RWPE2 (cell line): ENCODE results near the gene MEIOSIN.

Source experiments
- ATAC-seq: fragments of 200-7000 bp; cut with Tn5 transposase; 3 replicates; pipeline ENCODE4 v1.9.1; 2021; ENCODE audit warnings: low read depth
- DNase-seq: peaks from one replicate; pipeline ENCODE4 v3.0.0-alpha.2; 2020; ENCODE audit warnings: low spot score
- H3K27ac ChIP-seq: fragments of 450-650 bp; 2 replicates; pipeline ENCODE4 v1.5.1; 2017; ENCODE audit warnings: mild to moderate bottlenecking; ENCODE audit not compliant: poor library complexity, severe bottlenecking
- H3K27me3 ChIP-seq: fragments of 250-450 bp; sonication (Bioruptor Pico); 2 replicates; pipeline ENCODE4 v1.5.1; 2021; ENCODE audit warnings: mild to moderate bottlenecking, moderate library complexity; ENCODE audit not compliant: insufficient read depth, poor library complexity, severe bottlenecking
- H3K36me3 ChIP-seq: fragments of 250-450 bp; sonication (Bioruptor Pico); 2 replicates; pipeline ENCODE4 v1.5.1; 2020; ENCODE audit warnings: low read depth, mild to moderate bottlenecking, moderate library complexity
- H3K4me1 ChIP-seq: fragments of 250-450 bp; sonication (Bioruptor Pico); 2 replicates; pipeline ENCODE4 v1.5.1; 2021; ENCODE audit warnings: mild to moderate bottlenecking, moderate library complexity; ENCODE audit not compliant: insufficient read depth, poor library complexity, severe bottlenecking
- H3K4me3 ChIP-seq: fragments of 250-450 bp; sonication (Bioruptor Pico); 2 replicates; pipeline ENCODE4 v1.5.1; 2021; ENCODE audit warnings: mild to moderate bottlenecking, moderate library complexity; ENCODE audit not compliant: severe bottlenecking
- H3K9me3 ChIP-seq: fragments of 250-450 bp; sonication (Bioruptor Pico); 2 replicates; pipeline ENCODE4 v1.5.1; 2021; ENCODE audit warnings: mild to moderate bottlenecking, moderate library complexity; ENCODE audit not compliant: severe bottlenecking
- TF ChIP-seq, protein P1 (sequence below): fragments of 450-650 bp; IDR thresholded peaks from one replicate; pipeline ENCODE4 v1.5.1; 2017; ENCODE audit warnings: mild to moderate bottlenecking, moderate library complexity; ENCODE audit not compliant: poor library complexity, severe bottlenecking

MEIOSIN gene

DNA sequence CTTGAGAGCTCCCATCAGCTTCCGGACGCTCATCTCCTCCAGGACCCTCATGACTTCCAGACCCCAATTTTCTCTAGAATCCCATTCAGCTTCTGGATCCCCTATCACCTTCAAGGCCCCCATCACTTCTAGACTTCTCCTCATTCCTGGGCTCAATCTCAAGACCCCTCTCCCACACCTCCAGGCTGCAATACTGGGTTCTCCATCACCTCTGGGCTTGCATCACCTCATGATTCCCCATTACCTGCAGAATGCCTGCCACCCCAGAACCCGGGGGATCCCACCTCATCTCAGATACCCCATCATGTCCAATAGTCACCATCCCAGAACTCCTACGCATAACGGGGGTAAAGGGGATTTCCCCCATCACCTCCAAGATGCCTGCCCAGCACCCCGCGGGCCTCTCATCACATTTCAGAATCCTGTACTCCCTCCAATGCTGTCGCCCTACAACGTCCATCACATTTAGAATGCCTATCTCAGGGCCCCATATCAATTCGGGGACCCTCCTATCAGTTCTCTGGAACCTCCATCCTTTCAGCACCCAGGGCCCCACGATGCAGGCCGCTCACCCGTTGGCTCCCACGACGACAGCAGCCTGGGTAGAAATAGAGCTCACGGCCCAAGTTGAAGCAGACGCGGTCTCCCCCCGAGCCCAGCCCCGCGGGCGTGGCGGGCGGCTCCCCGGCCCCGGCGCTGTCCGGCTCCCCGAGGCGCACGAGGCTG is 58.7 kb downstream of the MEIOSIN start:
- no peak for DNase-seq
- H3K27ac ChIP-seq = peak overlapping the region; percentile 70
- TF ChIP-seq, protein P1, sequence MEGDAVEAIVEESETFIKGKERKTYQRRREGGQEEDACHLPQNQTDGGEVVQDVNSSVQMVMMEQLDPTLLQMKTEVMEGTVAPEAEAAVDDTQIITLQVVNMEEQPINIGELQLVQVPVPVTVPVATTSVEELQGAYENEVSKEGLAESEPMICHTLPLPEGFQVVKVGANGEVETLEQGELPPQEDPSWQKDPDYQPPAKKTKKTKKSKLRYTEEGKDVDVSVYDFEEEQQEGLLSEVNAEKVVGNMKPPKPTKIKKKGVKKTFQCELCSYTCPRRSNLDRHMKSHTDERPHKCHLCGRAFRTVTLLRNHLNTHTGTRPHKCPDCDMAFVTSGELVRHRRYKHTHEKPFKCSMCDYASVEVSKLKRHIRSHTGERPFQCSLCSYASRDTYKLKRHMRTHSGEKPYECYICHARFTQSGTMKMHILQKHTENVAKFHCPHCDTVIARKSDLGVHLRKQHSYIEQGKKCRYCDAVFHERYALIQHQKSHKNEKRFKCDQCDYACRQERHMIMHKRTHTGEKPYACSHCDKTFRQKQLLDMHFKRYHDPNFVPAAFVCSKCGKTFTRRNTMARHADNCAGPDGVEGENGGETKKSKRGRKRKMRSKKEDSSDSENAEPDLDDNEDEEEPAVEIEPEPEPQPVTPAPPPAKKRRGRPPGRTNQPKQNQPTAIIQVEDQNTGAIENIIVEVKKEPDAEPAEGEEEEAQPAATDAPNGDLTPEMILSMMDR = no peak

DNA sequence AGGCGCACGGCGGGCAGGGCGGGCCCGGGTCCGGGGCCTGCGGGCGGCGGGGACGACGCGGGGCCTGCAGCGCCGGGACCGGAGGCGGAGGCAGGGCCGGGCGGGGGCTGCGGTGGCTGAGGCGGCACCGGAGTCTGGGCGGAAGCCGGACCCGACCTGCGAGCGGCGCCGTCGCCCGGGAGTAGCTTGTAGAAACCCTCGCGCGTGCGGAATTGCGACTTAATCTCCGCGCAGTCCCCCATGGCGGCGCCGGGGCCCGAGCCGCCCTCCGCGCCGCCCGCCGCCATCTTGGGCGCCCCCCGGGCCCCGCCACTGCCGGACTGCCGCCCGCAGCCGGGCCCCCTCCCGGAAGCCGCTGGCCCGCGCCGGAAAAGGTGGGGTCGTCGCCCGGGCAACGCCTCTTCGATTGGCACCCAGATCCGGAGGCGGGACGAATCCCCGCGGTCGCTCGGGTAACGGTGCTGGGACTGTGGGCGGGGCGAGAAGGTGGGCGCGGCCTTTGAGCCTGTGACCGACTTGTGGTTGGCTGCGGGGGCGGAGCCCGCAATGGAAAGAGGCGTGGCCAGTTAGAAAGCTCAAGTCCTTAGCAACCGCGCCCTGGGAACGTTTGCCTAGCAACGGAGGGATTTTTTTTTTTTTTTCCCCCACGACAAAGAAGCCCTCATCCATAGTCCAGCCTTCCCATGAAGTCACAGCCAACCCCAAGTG is 59.4 kb downstream of the MEIOSIN start, which contains the start of gene DMWD:
Gene DMWD, minus strand, starts transcription at position 376 of the 708 bp plus-strand sequence. Its CDS starts 89 bp downstream, at position 287.
- Histone ChIP-seq H3K36me3 (peaks cover 27% of the 10 kb centered on the region), H3K27me3 (no peaks in the 10 kb centered on the region), H3K9me3 (no peaks in the 10 kb centered on the region), H3K4me1 (peaks cover 3% of the 10 kb centered on the region), H3K27ac (peak within 1 kb of the TSS; percentile 70), H3K4me3 (peak within 1 kb of the TSS; percentile 93)
- ATAC-seq = peak; percentile 94
- DNase-seq = peak; percentile 99
- TF ChIP-seq, protein P1 = no peak

More for the DNA sequence above, 58.7 kb downstream of the MEIOSIN start:
- no peak for ATAC-seq
- Histone ChIP-seq H3K4me3 (peak overlapping the region; percentile 93), H3K4me1 (peaks cover 3% of the 10 kb centered on the region), H3K9me3 (no peaks in the 10 kb centered on the region), H3K36me3 (peaks cover 30% of the 10 kb centered on the region), H3K27me3 (no peaks in the 10 kb centered on the region)

DNA sequence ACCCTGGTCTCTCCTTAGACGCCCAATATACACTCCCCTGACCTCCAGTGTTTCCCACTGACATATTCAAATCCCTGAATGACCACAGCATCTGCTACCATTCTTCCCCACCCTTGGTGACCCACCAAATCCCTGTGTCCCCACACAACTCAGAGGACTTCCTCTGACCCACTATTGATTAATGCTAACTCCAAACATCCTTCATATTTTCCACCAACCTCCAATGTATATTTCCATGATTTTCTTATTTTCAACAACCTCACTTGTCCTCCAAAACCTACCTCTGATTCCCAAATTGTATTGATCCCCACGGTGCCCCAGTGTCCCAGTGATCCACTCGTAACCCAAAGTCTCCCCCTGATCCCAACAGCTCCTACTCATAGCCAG is 59.9 kb downstream of the MEIOSIN start:
- Histone ChIP-seq H3K9me3 (no peaks in the 10 kb centered on the region), H3K4me3 (no peak overlapping the region), H3K36me3 (peaks cover 25% of the 10 kb centered on the region), H3K27me3 (no peaks in the 10 kb centered on the region), H3K4me1 (peaks cover 3% of the 10 kb centered on the region), H3K27ac (no peak overlapping the region)
- no peak for DNase-seq
- TF ChIP-seq, protein P1 = no peak
- ATAC-seq = no peak

DNA sequence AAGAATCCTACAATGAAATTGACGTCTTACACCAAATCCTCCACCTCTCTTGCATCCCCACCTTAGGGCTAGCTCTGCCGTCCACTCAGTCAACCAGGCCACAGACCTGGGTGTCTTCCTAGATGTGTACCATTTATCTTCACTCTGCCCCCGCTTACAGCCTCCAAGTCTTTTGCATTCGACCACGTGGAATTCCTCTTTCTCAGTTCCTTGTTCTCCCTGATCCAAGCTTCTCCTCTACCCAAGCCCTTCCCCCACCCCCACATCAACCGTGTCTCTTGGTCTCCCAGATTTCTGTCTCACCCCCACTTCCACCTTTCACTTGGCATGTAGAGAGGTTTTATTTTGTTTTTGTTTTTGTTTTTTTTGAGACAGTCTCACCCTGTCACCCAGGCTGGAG is 60.6 kb downstream of the MEIOSIN start:
- Histone ChIP-seq H3K4me3 (no peak overlapping the region), H3K9me3 (no peaks in the 10 kb centered on the region), H3K36me3 (peaks cover 20% of the 10 kb centered on the region), H3K27me3 (no peaks in the 10 kb centered on the region), H3K27ac (no peak overlapping the region), H3K4me1 (peaks cover 3% of the 10 kb centered on the region)
- no peak for DNase-seq
- no peak for ATAC-seq
- TF ChIP-seq, protein P1 = no peak
